ENCODE results near the gene PGAP3. TPM values are rescaled to one million over a fixed set of nuclear protein-coding genes. Genes with fewer than 3 reads are reported as not detected.

PGAP3 gene
- total RNA-seq, 1 donor from 2014 or later, result 11.2 TPM

DNA sequence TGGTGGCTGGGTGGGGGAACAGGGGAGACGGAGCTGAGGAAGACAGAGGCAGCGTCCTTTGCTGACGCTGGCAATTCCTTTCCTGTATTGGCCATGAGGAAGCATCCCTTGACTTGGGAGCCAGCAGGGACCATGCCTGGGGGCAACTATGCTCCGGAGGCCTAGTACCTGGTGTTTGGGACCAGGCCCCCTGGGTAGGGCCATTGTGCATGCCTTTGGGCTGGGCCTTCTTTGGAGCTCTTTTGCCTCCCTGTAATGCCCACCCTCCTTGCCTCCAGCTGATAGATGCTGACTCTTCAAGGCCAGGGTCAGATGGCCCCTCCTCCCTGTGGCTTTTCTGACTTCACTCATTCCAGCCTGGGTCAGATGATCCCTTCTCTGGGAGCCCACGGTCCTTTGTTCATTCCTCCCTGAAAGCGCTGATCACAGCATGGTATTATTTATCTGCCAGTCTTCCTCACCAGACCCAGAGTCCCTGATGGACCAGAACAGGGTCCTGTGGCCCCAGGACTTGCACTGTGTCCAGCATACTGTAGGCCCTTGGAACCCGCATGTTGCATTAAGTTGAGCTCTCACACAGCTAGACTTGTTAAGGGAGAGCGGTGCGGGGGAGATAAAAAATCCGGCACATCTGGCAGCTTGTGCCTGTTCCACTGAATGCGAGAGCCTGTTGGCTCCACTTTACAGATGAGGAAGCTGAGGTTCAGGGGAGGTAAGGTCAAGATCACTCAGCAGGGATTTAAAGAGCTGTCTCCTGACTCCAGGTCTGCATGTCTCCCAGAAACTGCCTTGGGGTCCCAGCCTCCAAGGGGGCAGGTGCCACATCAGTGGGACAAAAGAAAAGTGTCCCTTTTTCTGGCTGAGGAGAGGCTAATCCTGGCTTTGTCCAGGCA, 48.0 kb downstream of the PGAP3 start:
- H3K4me3 Mint-ChIP-seq (ENCODE audit: unreplicated experiment), result peak overlapping the region; percentile 77
- H3K27me3 Mint-ChIP-seq (ENCODE audit: unreplicated experiment), result peaks cover 15% of the 10 kb centered on the region

DNA sequence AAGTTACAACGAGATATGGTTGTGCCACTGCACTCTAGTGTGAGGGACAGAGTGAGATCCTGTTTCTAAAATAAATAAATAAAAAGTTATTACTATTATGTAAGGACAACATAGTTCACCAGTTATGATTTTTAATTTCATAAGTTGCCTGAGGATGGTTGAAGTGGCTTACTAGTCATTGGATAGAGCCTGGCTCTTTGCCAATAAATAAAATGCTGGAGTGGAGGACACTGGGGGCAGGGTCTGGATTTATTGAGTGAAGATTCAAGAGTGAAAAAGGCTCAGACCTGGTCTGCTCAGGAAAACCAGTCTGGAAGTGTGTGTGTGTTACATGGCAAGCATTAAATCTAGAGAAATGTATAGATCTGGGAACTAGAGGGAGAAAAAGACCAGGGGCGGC, 48.8 kb downstream of the PGAP3 start:
- TF ChIP-seq CTCF (IDR thresholded peaks at IDR 0.05; ENCODE audit: unreplicated experiment), result no peak
- H3K4me3 Mint-ChIP-seq (ENCODE audit: unreplicated experiment), result peak overlapping the region; percentile 77
- H3K27me3 Mint-ChIP-seq (ENCODE audit: unreplicated experiment), result peaks cover 12% of the 10 kb centered on the region
- no peak for DNase-seq (ENCODE audit: low spot score)
- peak overlapping the region; percentile 20 for H3K27ac Mint-ChIP-seq (ENCODE audit: unreplicated experiment)
- H3K4me1 Mint-ChIP-seq (ENCODE audit: unreplicated experiment), result peaks cover 38% of the 10 kb centered on the region
- H3K36me3 Mint-ChIP-seq (ENCODE audit: low read depth, unreplicated experiment), result peaks cover 23% of the 10 kb centered on the region
- H3K9me3 Mint-ChIP-seq (ENCODE audit: unreplicated experiment), result no peaks in the 10 kb centered on the region

More for the DNA sequence above, 48.0 kb downstream of the PGAP3 start:
- H3K36me3 Mint-ChIP-seq (ENCODE audit: low read depth, unreplicated experiment), result peaks cover 23% of the 10 kb centered on the region
- no peak overlapping the region for H3K27ac Mint-ChIP-seq (ENCODE audit: unreplicated experiment)
- no peak for TF ChIP-seq CTCF (IDR thresholded peaks at IDR 0.05; ENCODE audit: unreplicated experiment)
- peaks cover 44% of the 10 kb centered on the region for H3K4me1 Mint-ChIP-seq (ENCODE audit: unreplicated experiment)
- no peak for DNase-seq (ENCODE audit: low spot score)
- no peaks in the 10 kb centered on the region for H3K9me3 Mint-ChIP-seq (ENCODE audit: unreplicated experiment)

DNA sequence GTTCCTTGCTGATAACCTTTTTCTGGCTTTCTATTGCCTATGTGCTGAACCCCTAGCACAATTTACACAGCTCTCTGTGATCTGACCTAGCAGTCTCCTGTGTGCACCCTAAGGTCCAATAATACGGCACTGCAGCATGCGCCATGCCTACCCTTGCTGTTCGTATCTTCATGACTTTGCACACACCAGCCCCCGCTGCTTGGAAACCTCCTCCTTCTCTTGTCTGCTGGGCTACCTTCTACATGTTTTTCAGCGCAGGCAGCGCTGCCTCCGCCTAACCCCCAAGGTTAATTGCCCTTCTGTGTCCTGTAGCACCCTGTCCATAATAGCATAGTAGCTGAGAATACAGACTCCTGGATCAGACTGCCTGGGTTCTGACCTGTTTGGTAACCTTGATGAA, 49.5 kb downstream of the PGAP3 start:
- Mint-ChIP-seq H3K36me3 (ENCODE audit: low read depth, unreplicated experiment) (peaks cover 19% of the 10 kb centered on the region), H3K27me3 (ENCODE audit: unreplicated experiment) (peaks cover 12% of the 10 kb centered on the region), H3K4me1 (ENCODE audit: unreplicated experiment) (peaks cover 35% of the 10 kb centered on the region)

GRCh38 chr17:39636927-39637736, 50.7 kb downstream of the PGAP3 start, which contains the start of gene STARD3:
Gene STARD3, plus strand, starts transcription at chr17:39637144. Its CDS starts 16,388 bp downstream, at chr17:39653532.
- Mint-ChIP-seq H3K9me3 (ENCODE audit: unreplicated experiment) (no peaks in the 10 kb centered on the region), H3K4me1 (ENCODE audit: unreplicated experiment) (peaks cover 30% of the 10 kb centered on the region), H3K4me3 (ENCODE audit: unreplicated experiment) (peak within 1 kb of the TSS; percentile 91), H3K27me3 (ENCODE audit: unreplicated experiment) (peaks cover 11% of the 10 kb centered on the region), H3K27ac (ENCODE audit: unreplicated experiment) (peak within 1 kb of the TSS; percentile 53), H3K36me3 (ENCODE audit: low read depth, unreplicated experiment) (peaks cover 19% of the 10 kb centered on the region)
- DNase-seq (ENCODE audit: low spot score), result peak; percentile 90
- TF ChIP-seq CTCF (IDR thresholded peaks at IDR 0.05; ENCODE audit: unreplicated experiment), result peak; percentile 21

More for the DNA sequence above, 49.5 kb downstream of the PGAP3 start:
- Mint-ChIP-seq H3K27ac (ENCODE audit: unreplicated experiment) (peak overlapping the region; percentile 43), H3K4me3 (ENCODE audit: unreplicated experiment) (peak overlapping the region; percentile 91), H3K9me3 (ENCODE audit: unreplicated experiment) (no peaks in the 10 kb centered on the region)
- TF ChIP-seq CTCF (IDR thresholded peaks at IDR 0.05; ENCODE audit: unreplicated experiment), result no peak
- no peak for DNase-seq (ENCODE audit: low spot score)
